ENCODE measurements around the gene UBE2C.

DNA sequence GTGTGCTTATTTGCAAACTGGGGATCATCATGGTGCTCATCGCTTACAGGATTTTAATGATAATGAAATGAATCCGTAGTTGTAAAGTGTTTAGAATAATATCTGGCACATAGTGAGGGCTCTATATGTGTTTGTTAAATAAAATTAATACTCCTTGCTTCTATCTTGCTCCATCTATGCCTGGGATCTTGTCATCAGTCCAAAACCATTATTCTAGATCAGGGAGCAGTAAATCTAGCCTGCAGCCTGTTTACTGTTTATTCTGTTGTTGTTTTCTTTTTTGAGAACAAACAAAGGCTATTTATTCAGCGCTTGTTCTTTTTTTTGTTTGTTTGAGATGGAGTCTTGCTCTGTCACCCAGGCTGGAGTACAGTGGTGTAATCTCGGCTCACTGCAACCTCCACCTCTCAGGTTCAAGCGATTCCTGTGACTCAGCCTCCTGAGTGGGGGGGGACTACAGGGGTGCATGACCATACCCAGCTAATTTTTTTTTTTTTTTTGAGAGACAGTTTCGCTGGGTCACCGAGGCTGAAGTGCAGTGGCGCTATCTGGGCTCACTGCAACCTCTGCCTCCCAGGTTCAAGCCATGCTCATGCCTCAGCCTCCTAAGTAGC lies 36.6 kb downstream of the UBE2C start:
- TF ChIP-seq, protein P1, sequence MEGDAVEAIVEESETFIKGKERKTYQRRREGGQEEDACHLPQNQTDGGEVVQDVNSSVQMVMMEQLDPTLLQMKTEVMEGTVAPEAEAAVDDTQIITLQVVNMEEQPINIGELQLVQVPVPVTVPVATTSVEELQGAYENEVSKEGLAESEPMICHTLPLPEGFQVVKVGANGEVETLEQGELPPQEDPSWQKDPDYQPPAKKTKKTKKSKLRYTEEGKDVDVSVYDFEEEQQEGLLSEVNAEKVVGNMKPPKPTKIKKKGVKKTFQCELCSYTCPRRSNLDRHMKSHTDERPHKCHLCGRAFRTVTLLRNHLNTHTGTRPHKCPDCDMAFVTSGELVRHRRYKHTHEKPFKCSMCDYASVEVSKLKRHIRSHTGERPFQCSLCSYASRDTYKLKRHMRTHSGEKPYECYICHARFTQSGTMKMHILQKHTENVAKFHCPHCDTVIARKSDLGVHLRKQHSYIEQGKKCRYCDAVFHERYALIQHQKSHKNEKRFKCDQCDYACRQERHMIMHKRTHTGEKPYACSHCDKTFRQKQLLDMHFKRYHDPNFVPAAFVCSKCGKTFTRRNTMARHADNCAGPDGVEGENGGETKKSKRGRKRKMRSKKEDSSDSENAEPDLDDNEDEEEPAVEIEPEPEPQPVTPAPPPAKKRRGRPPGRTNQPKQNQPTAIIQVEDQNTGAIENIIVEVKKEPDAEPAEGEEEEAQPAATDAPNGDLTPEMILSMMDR (conservative IDR thresholded peaks at IDR 0.05; ENCODE audit: low read depth, low read length), result no peak
- TF ChIP-seq EZH2 (IDR thresholded peaks at IDR 0.05; ENCODE audit: borderline replicate concordance, low read depth, low read length, poor library complexity, severe bottlenecking), result no peak

Data from A673 (cell line).